LNCaP clone FGC (cell line): ENCODE data around the gene REV3L.

Source experiments
- DNase-seq: peaks from one replicate; pipeline ENCODE4 v3.0.0-alpha.2; 2011; ENCODE audit warnings: low read depth
- H3K4me3 ChIP-seq: 2 replicates; pipeline ENCODE4 v1.5.1; 2011; ENCODE audit warnings: mild to moderate bottlenecking, low read depth, low read length, control low read depth
- CTCF ChIP-seq: IDR thresholded peaks from 2 replicates; pipeline ENCODE4 v1.5.1; 2012; ENCODE audit warnings: mild to moderate bottlenecking; ENCODE audit not compliant: control insufficient read depth, insufficient read depth; ENCODE audit errors: extremely low read depth

REV3L gene

GRCh38 chr6:111357705-111358104 lies 125.3 kb downstream of the REV3L start:
- no peak for DNase-seq
- no peak for TF ChIP-seq CTCF
- no peak overlapping the region for H3K4me3 ChIP-seq

- no peak for DNase-seq
- H3K4me3 ChIP-seq: no peak overlapping the region
- no peak for TF ChIP-seq CTCF
Observed at GRCh38 chr6:111356551-111356950, 126.5 kb downstream of the REV3L start.

GRCh38 chr6:111354758-111355555 lies 128.1 kb downstream of the REV3L start:
- H3K4me3 ChIP-seq: no peak overlapping the region
- no peak for TF ChIP-seq CTCF
- DNase-seq: no peak

GRCh38 chr6:111353912-111354462 lies 129.0 kb downstream of the REV3L start:
- no peak overlapping the region for H3K4me3 ChIP-seq
- no peak for DNase-seq
- TF ChIP-seq CTCF: no peak

DNA sequence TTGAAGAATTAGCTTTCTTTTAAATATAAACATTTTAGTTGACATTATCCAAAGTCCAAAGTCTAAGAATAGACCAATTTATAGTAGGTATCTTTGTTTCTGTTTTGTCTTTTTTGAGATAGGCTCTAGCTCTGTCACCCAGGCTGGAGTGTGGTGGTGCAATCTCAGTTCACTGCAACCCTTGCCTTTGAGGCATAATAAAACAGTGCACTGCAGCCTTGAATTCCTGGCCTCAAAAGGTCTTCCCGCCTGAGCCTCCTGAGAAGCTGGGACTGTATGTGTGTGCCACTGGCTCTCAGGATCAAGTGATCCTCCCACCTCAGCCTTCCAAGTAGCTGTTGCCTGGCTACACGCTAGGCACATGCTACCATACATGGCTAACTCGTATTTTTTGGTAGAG lies 135.4 kb downstream of the REV3L start:
- TF ChIP-seq CTCF: no peak
- DNase-seq: no peak
- no peak overlapping the region for H3K4me3 ChIP-seq

DNA sequence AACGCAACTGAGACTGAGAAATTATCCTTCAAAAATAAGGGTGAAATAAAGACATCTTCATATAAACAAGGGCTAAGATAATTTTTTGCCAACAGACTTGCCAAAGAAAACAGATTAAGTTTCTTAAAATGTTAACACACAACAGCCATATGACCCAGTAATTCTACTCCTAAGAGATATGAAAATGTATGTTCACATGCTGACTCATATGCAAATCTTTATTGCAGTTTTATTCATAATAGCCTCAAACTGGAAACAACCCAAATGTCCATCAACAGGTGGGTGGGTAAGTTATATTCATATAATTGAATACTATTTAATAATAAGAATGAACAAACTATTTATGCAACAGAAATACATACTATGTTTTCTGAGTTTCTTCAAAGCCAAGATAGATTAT lies 140.1 kb downstream of the REV3L start:
- no peak overlapping the region for H3K4me3 ChIP-seq
- TF ChIP-seq CTCF: no peak
- no peak for DNase-seq

DNA sequence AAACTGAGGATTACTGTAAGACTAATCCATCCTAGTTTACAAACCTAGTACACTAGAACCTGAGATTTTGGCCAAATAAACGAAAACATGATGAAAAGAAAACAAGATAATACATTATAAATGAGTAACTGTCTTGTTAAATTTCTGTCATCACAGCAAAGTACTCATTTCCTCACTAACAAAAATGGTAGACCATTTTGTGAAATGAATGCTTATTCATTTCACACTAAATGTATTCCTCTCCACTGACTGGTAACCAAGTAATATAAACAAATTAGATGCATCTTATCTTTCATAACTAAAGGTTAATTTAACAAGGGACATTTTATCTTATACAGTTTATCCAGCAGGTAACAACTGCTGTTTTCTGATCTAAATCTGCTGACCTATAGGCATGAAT lies 143.7 kb downstream of the REV3L start:
- DNase-seq: no peak
- no peak overlapping the region for H3K4me3 ChIP-seq
- TF ChIP-seq CTCF: no peak
